HAP-1 (cell line): ENCODE data around the gene URGCP.

Source experiments
- DNase-seq, 2 experiments: peaks; one replicate each; pipeline ENCODE4 v3.0.0-alpha.2; 2016 to 2020; ENCODE audit warnings: low spot score in 2 of 2
- H3K27me3 ChIP-seq: fragments of 250-450 bp; sonication (Bioruptor Pico); 2 replicates; pipeline ENCODE4 v1.5.1; 2020; ENCODE audit warnings: low read depth, mild to moderate bottlenecking, moderate library complexity
- H3K36me3 ChIP-seq: fragments of 250-450 bp; sonication (Bioruptor Pico); replicated peaks from 2 replicates; pipeline ENCODE4 v1.5.1; 2020; ENCODE audit warnings: mild to moderate bottlenecking
- H3K4me1 ChIP-seq: fragments of 250-450 bp; sonication (Bioruptor Pico); 2 replicates; pipeline ENCODE4 v1.5.1; 2020; ENCODE audit warnings: mild to moderate bottlenecking
- H3K4me3 ChIP-seq: fragments of 250-450 bp; sonication (Bioruptor Pico); 2 replicates; pipeline ENCODE4 v1.5.1; 2020; ENCODE audit warnings: mild to moderate bottlenecking, moderate library complexity
- H3K9me3 ChIP-seq: fragments of 250-450 bp; sonication (Bioruptor Pico); 2 replicates; pipeline ENCODE4 v1.5.1; 2020; ENCODE audit warnings: mild to moderate bottlenecking, moderate library complexity
- in situ Hi-C: fragments of 300-500 bp; cut with MboI; formaldehyde crosslinking; loops from 3 replicates; pipeline ENCODE4 v1.14.3; 2020; ENCODE audit warnings: low sequenced_read_pairs, inconsistent platforms, mixed read lengths

URGCP gene

DNA sequence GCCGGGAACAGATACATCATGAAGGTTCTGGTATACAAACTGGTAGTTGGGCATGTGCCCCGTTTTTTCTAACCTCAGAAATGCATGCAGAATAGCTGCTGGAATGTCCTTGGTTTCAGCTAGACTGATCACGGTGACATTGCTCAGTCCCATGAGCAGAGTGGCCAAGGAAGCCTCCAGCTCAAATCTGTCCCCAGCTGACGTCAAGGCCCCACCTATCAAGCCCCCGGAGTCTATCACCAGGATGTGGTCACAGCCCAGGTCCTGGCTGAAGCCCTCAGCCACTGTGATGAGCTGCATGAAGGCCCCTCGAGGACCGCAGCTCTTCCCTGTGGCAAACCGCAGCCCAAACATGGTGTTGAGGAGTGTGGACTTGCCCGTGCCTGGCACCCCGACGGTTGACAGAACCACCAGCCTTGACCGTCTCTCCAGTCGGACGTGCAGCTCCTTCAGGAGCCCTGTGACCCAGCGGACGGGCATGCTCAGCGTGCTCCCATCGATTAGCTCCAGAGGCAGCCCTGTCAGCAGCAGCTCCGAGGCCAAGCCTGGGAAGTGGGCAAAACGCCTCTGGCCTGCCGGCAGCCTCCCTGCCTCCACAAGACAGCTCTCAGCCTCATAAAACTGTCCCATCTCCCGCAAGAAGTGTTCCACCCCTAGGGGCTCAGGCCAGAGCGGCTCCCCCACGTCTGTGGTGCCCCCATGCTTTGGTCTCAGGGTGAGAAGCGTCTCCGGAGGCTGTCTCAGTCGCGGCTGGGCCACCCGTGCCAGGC, 29.2 kb downstream of the URGCP start:
- no peaks in the 10 kb centered on the region for H3K4me1 ChIP-seq
- no peaks in the 10 kb centered on the region for H3K27me3 ChIP-seq
- in situ Hi-C loops, result no loop called here
- no peaks in the 10 kb centered on the region for H3K9me3 ChIP-seq
- no peak overlapping the region for H3K4me3 ChIP-seq
- DNase-seq, result no peak
- peaks cover 29% of the 10 kb centered on the region for H3K36me3 ChIP-seq

DNA sequence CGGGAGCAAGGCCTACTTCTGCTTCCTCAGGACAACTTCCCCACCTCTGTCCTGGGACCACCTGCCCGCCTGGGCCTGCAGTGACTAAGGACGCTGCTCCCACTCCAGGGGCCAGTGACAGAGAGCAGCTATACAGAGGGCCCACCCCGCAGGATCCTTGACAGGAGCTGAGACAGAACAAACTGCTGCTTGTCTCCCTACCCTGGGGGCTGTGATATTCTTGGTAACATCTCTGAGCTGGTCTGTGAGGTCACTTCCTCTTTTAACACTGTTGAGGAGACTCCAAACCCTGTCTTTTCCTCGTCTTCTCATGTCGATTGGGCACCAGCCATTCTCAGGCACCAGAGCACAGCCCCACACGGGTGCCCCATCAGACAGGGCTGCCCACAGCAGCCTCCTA, 30.2 kb downstream of the URGCP start:
- in situ Hi-C loops, result no loop called here
- Histone ChIP-seq H3K9me3 (peaks cover 1% of the 10 kb centered on the region; the same call in 1 of the 2 replicates), H3K36me3 (peaks cover 29% of the 10 kb centered on the region), H3K4me1 (no peaks in the 10 kb centered on the region), H3K4me3 (no peak overlapping the region), H3K27me3 (no peaks in the 10 kb centered on the region)
- no peak for DNase-seq

DNA sequence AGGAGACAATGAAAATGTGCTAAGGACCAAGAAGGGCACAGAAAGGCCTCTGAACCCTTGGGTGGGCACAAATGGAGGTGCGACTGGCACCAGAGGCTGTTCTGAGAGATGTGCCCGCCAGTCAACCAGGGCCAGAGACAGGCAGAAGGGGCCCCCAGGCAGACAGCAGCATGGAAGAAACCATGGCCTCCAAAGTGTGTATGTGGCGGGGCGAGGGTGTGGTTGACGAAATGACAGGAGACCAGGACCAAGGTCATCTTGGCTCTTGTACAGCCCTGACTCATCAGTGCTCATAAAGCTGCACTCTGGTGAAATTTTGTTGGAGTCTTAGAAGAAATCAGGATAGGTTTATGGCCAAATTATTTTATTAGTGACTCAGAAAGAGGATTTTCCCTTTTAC, 33.1 kb downstream of the URGCP start:
- no peak for DNase-seq
- no peak overlapping the region for H3K4me3 ChIP-seq
- H3K4me1 ChIP-seq, result peaks cover 5% of the 10 kb centered on the region
- in situ Hi-C loops, result no loop called here
- peaks cover 5% of the 10 kb centered on the region; the same call in 1 of the 2 replicates for H3K9me3 ChIP-seq
- H3K36me3 ChIP-seq, result peaks cover 23% of the 10 kb centered on the region
- H3K27me3 ChIP-seq, result no peaks in the 10 kb centered on the region

DNA sequence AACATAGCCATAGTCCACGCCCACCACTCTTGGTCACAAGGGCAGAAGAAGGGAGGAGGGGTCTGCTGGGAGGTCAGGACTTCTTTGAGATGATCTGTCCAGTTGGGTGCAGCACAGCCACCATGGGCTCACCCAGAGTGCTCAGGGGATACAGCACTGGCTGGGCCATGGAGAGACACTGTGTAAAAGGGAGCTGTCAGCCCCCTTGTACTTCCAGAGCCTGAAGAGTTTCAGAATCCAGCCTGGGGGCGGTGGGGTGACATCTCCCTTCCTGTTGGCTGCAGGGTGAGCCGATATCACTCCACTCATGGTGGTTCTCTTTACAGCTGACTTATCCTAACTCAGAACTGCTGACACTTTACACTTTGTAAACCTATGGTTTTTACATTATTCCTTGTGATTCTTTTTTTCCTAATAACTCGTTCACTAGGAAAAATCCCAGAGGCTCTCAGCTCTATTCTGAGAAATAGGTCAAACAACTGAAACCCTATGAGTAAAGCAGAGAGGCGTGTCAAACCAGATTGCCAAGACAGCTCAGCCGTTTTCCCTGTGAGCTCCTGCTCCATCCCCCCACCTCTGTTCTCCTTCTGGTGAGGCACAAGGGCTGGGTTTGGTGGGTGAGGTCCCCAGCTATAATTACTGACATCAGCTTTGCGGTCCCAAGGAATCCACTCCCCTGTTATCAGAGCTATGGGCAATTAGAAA, 33.8 kb downstream of the URGCP start:
- H3K4me3 ChIP-seq, result no peak overlapping the region
- DNase-seq, result no peak
- H3K36me3 ChIP-seq, result peaks cover 19% of the 10 kb centered on the region
- in situ Hi-C loops, result no loop called here
- H3K27me3 ChIP-seq, result no peaks in the 10 kb centered on the region
- H3K9me3 ChIP-seq, result peaks cover 5% of the 10 kb centered on the region; the same call in 1 of the 2 replicates
- H3K4me1 ChIP-seq, result peaks cover 7% of the 10 kb centered on the region

DNA sequence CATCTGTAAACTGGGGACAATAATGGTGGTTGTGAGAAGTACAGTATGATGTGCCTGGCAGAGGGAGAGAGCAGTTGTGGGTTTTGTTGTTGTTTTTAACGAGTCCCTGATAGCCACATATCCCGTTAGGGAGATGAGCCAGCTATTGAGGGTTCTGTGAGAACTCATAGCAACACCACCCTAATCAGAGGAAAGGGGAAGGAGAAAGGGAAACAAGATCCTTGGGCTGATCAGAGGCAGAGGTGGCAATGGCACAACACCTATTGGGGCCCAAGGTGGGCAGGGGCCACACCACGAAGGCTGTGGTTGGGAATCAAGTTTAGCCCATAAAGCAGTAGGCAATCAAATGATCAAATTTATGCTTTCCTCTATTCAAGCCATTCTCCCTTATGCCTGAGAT, 35.3 kb downstream of the URGCP start:
- no peak for DNase-seq
- in situ Hi-C loops, result no loop called here
- peaks cover 5% of the 10 kb centered on the region; the same call in 1 of the 2 replicates for H3K9me3 ChIP-seq
- no peaks in the 10 kb centered on the region for H3K27me3 ChIP-seq
- H3K4me1 ChIP-seq, result peaks cover 7% of the 10 kb centered on the region
- peaks cover 17% of the 10 kb centered on the region for H3K36me3 ChIP-seq
- H3K4me3 ChIP-seq, result no peak overlapping the region

DNA sequence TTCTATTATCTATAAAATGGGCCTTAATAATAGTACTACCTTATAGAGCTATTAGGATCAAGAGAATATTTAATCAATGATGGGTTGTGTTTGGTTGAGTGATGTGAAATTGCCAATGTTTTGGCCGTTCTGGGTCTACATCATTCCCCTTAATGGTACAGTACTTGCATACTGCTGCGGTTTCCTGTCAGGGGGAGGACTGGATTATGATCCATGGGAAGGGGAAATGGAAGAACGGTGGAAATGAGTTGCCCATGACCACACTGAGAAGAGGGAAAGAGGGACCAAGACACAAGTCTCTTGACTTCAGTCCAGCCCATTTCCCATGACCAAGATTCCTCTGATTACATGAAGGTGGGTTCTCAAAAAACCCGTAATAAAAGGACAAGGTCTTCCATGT, 36.1 kb downstream of the URGCP start:
- Histone ChIP-seq H3K9me3 (peaks cover 5% of the 10 kb centered on the region; the same call in 1 of the 2 replicates), H3K27me3 (no peaks in the 10 kb centered on the region), H3K4me1 (peaks cover 7% of the 10 kb centered on the region), H3K4me3 (no peak overlapping the region), H3K36me3 (peaks cover 15% of the 10 kb centered on the region)
- in situ Hi-C loops, result no loop called here
- no peak for DNase-seq

DNA sequence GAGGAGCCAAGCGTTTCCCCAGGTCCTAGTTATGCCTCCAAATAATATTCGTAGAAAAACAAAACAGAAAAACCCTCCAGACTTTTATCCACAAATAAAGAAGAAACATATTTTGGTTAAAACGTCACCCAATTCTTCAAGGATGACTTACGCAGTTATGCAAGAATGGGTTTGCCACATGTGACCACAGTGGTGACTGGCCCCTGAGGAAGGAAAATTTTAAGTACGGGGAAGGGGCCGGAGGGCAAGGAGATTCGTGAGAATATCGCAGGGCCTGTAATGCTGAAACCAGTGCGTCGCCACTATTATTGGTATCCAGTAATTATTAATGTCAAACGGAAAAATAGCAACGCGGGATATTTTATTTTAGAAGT, 36.5 kb downstream of the URGCP start:
- peak overlapping the region; percentile 81 for H3K4me3 ChIP-seq
- peaks cover 5% of the 10 kb centered on the region; the same call in 1 of the 2 replicates for H3K9me3 ChIP-seq
- DNase-seq, result no peak
- peaks cover 7% of the 10 kb centered on the region for H3K4me1 ChIP-seq
- in situ Hi-C loops, result no loop called here
- H3K36me3 ChIP-seq, result peaks cover 15% of the 10 kb centered on the region
- H3K27me3 ChIP-seq, result no peaks in the 10 kb centered on the region

DNA sequence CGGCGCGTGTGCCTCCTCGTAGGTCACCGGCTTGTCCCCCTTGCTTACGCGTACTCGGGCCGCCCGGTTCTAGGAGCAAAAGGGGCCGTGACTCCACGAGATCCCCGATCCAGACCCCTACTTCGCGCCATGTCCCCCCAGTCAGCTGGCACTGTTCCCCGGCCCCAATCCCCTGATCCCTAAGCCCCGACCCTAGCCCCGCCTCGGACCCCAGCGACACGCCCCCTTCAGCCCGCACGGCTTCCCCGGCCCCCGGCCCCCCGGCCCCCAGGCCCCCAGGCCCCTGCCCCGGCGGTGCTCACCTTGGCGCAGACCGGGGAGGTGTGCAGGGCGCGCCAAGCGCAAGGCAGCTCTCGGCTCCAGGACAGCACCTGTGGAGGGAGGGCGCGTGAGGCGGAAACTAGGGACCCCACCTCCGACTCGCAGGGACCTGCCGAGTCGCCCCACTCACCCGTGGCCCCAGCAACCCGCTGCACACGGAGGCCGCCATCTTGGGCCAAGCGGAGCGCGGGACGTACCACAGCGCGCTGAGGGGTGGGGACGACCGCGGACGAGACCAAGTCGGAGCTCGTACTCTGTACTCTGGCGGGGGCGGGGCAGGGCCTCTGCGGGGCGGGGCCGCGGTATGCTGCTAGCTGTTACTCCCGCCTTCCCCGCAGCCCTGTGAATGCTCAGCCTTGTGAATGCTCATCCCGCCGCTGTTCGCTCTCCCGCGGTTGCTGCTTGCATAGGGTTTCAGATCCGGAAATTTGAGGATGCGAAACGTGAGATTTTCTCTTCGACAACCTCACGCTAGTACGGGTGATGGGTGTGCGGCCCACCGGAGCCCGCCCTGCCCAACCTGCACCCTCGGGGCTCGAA, 37.2 kb downstream of the URGCP start, which contains the start of gene MRPS24:
Gene MRPS24, minus strand, starts transcription at position 512 of the 861 bp plus-strand sequence. Its CDS starts 22 bp downstream, at position 490.
- H3K27me3 ChIP-seq, result no peaks in the 10 kb centered on the region
- peaks cover 5% of the 10 kb centered on the region; the same call in 1 of the 2 replicates for H3K9me3 ChIP-seq
- H3K36me3 ChIP-seq, result peaks cover 15% of the 10 kb centered on the region
- in situ Hi-C loops, result no loop called here
- H3K4me1 ChIP-seq, result peaks cover 7% of the 10 kb centered on the region
- H3K4me3 ChIP-seq, result peak within 1 kb of the TSS; percentile 81
- DNase-seq, result peak; percentile 94 to 97

DNA sequence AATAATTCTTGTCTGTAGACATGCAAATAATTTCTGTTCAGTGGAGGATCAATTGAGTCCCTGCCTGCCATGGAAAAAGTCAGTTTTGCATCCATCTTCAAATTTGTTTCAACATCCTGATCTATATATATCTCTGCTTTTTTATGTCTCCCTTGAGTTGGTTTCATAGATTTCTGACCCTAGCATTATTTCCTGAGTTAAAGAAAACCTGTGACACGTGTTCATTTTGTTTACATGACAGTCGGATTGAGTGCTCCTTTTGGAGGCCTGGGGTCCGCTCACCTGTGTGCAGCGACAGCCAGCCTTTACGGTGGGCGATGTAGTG, 37.8 kb downstream of the URGCP start:
- no peak for DNase-seq
- no peaks in the 10 kb centered on the region for H3K27me3 ChIP-seq
- in situ Hi-C loops, result no loop called here

DNA sequence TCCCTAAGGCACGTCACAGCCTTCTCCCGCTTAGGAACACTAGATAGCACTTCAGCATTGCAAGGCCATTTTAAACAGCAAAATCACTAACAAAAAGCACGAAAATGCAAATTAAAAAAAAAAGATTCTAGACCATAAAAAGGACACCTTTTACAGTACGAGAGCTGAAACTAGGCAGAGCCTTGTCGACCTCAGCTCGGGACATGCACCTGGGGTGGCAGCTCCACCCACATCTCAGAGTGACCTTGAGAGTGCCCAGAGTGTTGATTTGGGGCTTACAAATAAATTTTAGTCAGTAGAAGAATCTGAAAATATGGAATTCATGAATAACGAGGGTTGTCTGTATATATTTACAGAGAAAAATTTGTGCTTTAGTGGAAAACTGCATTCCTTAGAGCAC, 38.2 kb downstream of the URGCP start:
- peak overlapping the region; percentile 81 for H3K4me3 ChIP-seq
- in situ Hi-C loops, result no loop called here
- H3K27me3 ChIP-seq, result no peaks in the 10 kb centered on the region
- peaks cover 7% of the 10 kb centered on the region for H3K4me1 ChIP-seq
- no peak for DNase-seq
- H3K36me3 ChIP-seq, result peaks cover 15% of the 10 kb centered on the region
- peaks cover 5% of the 10 kb centered on the region; the same call in 1 of the 2 replicates for H3K9me3 ChIP-seq

More for the DNA sequence above, 37.8 kb downstream of the URGCP start:
- H3K36me3 ChIP-seq, result peaks cover 15% of the 10 kb centered on the region
- peaks cover 5% of the 10 kb centered on the region; the same call in 1 of the 2 replicates for H3K9me3 ChIP-seq
- H3K4me3 ChIP-seq, result peak overlapping the region; percentile 81
- H3K4me1 ChIP-seq, result peaks cover 7% of the 10 kb centered on the region

DNA sequence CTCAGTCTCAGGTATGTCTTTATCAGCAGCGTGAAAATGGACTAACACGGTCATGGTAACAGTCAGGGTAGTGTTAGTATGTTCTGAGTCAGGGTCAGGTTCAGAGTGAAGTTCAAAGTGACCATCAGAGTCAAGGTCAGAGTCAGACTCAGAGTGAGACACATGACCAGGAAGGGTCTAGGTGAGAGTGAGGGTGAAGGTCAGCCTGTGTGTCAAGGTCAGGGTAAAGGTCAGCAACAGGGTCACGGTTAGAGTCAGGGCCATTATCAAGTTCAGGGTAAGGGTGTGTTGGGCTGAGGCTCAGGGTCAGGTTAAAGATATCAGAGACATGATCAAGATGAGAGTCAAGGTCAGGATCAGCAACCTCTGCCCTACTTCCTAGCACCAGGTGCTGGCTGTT, 41.1 kb downstream of the URGCP start:
- Histone ChIP-seq H3K27me3 (no peaks in the 10 kb centered on the region), H3K36me3 (peaks cover 15% of the 10 kb centered on the region), H3K4me1 (peaks cover 7% of the 10 kb centered on the region), H3K9me3 (no peaks in the 10 kb centered on the region), H3K4me3 (no peak overlapping the region)
- DNase-seq, result no peak
- in situ Hi-C loops, result no loop called here

DNA sequence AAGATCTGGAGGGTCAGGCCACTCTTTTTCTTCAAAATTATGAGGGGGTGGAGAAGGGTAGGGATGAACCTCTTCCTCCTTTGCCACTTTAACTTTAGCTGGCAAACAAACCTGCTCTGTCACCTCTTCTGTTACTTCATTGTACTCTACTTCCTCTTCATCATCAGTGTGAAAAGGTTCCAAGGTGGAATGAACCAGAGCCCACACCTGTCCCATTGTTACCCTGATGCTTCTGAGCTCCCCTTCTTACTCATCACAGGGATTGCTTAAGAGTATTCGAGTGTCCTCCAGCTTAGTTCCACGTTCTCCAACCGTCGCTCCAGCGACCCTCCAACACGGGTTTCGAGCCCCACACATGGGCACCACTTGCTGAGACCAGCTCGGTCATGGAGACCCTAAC, 42.3 kb downstream of the URGCP start:
- Histone ChIP-seq H3K4me3 (no peak overlapping the region), H3K27me3 (no peaks in the 10 kb centered on the region), H3K4me1 (peaks cover 4% of the 10 kb centered on the region), H3K9me3 (no peaks in the 10 kb centered on the region), H3K36me3 (peaks cover 15% of the 10 kb centered on the region)
- in situ Hi-C loops, result no loop called here
- no peak for DNase-seq

DNA sequence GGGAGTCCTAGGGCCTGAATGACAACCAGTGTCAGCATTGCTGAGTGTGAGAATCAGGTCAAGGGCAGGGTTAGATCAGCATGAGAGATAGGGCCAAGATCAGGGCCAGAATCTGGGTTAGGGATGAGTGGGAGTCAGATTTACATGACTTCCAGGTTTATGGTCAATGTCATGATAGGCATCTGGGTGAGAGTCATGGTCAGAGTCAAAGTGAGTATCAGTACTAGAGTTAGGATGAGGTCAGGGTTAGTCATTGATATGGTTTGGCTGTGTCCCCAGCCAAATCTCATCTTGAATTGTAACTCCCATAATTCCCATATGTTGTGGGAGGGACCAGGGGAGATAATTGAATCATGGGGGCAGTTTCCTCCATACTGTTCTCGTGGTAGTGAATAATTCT, 49.4 kb downstream of the URGCP start:
- no peaks in the 10 kb centered on the region for H3K27me3 ChIP-seq
- H3K4me3 ChIP-seq, result no peak overlapping the region
- no peaks in the 10 kb centered on the region for H3K4me1 ChIP-seq
- H3K9me3 ChIP-seq, result no peaks in the 10 kb centered on the region
- no peaks in the 10 kb centered on the region for H3K36me3 ChIP-seq
- DNase-seq, result no peak
- in situ Hi-C loops, result no loop called here
